Gastrocnemius medialis (tissue), 4 donors: ENCODE measurements around the gene GSK3B. TPM values are rescaled to one million over a fixed set of nuclear protein-coding genes. Genes with fewer than 3 reads are reported as not detected.
"Not testable (repeated sequence)": the region's sequence is repeated elsewhere in the genome, so short reads cannot be mapped to it uniquely, and the experiment has no call there.

Source experiments
- ATAC-seq, 2 donors: fragments of 150-250 bp; one replicate each; pipeline ENCODE4 v1.9.1; 2016
- DNase-seq, 2 donors: peaks; one replicate each; pipeline ENCODE4 v3.0.0-alpha.2; 2019
- H3K27ac ChIP-seq, 4 donors: fragments of 200-600 bp; sonication (generic); 1 replicate in 1 of 4; 2 replicates in 3 of 4; pipeline ENCODE4 v1.5.1; 2016 to 2018; ENCODE audit warnings: mild to moderate bottlenecking in 2 of 4, moderate library complexity in 1 of 4
- H3K27me3 ChIP-seq, 3 donors: fragments of 200-600 bp; sonication (generic) in 2 of 3; 1 replicate in 1 of 3; 2 replicates in 2 of 3; pipeline versions ENCODE4 v1.5.1 to v1.6.0; 2016 to 2019; ENCODE audit warnings: mild to moderate bottlenecking in 1 of 3, moderate library complexity in 1 of 3
- H3K36me3 ChIP-seq, 2 donors: fragments of 200-600 bp; sonication (generic) in 1 of 2; one replicate each; pipeline ENCODE4 v1.5.1; 2017 to 2018
- H3K4me1 ChIP-seq, 2 donors: fragments of 200-600 bp; sonication (generic) in 1 of 2; one replicate each; pipeline ENCODE4 v1.5.1; 2016 to 2017; ENCODE audit warnings: mild to moderate bottlenecking in 2 of 2
- H3K4me3 ChIP-seq, 4 donors: fragments of 200-600 bp; sonication (generic) in 3 of 4; 1 replicate in 1 of 4; 2 replicates in 3 of 4; pipeline ENCODE4 v1.5.1; 2016 to 2019; ENCODE audit warnings: mild to moderate bottlenecking in 2 of 4
- H3K9me3 ChIP-seq, 3 donors: fragments of 200-600 bp; sonication (generic) in 2 of 3; 1 replicate in 1 of 3; 2 replicates in 2 of 3; pipeline ENCODE4 v1.5.1; 2016 to 2019
- POLR2A ChIP-seq, 2 donors: fragments of 450-650 bp; IDR thresholded peaks; one replicate each; pipeline ENCODE4 v1.6.1; 2017; ENCODE audit warnings: antibody characterized with exemption in 2 of 2, mild to moderate bottlenecking in 2 of 2, moderate library complexity in 2 of 2
- in situ Hi-C, 4 donors: fragments of 200-750 bp; cut with MboI; loops; one replicate each; pipeline versions ENCODE4 v1.15.0 to v1.8.0; 2017; ENCODE audit warnings: low sequenced_read_pairs in 4 of 4
- intact Hi-C: fragments of 100-400 bp; cut with DNase I; formaldehyde crosslinking; loops from one replicate; pipeline ENCODE4 v1.15.1; 2023; ENCODE audit warnings: low total_unique reads
- total RNA-seq, 4 donors: library from RNA; depleted of rRNA; stranded (reverse); fragments of >200 nt; gene quantifications; one replicate each; pipeline versions ENCODE4 v1.1.0 to v1.2.3, GENCODE V29; 2016
- TF ChIP-seq, protein P1 (sequence below), 5 experiments: fragments of 450-650 bp in 3 of 5; fragments of 200-600 bp in 2 of 5; sonication (generic) in 2 of 5; IDR thresholded peaks in 4 of 5; conservative IDR thresholded peaks in 1 of 5; 1 replicate in 4 of 5; 2 replicates in 1 of 5; pipeline ENCODE4 v1.5.1; 2016 to 2019; ENCODE audit warnings: antibody characterized with exemption in 5 of 5, mild to moderate bottlenecking in 3 of 5, moderate library complexity in 3 of 5

Gene GSK3B
- total RNA-seq, 4 donors from 2014 or later = 30.7 to 47.4 (median 35.4) TPM

DNA sequence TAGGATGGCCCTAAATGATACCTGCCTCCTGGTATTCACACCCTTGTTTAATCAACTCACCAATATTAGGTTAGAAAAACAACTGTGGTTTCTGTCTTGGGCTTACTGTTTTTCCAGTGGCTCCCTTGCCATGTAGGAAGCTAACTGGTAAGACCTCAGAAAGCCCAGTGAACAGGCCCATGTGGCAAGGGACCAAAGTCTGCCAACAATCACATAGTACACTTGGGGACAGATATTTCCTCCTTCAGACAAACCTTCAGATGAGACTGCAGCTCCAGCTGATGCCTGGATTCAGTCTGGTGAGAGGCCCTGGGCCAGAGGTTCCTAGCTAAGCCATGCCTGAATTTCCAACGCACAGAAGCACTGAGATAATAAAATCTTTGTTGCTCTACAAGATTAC, 96.1 kb downstream of the GSK3B start:
- Histone ChIP-seq H3K4me3 (no peak overlapping the region), H3K9me3 (no peaks in the 10 kb centered on the region), H3K27me3 (no peaks in the 10 kb centered on the region), H3K27ac (no peak overlapping the region), H3K36me3 (peaks cover 0 to 5% of the 10 kb centered on the region in 2 donors), H3K4me1 (no peaks in the 10 kb centered on the region)
- intact Hi-C loops (no loop called here), in situ Hi-C loops (no loop called here)
- TF ChIP-seq POLR2A (IDR thresholded peaks at IDR 0.05) = no peak
- TF ChIP-seq, protein P1, sequence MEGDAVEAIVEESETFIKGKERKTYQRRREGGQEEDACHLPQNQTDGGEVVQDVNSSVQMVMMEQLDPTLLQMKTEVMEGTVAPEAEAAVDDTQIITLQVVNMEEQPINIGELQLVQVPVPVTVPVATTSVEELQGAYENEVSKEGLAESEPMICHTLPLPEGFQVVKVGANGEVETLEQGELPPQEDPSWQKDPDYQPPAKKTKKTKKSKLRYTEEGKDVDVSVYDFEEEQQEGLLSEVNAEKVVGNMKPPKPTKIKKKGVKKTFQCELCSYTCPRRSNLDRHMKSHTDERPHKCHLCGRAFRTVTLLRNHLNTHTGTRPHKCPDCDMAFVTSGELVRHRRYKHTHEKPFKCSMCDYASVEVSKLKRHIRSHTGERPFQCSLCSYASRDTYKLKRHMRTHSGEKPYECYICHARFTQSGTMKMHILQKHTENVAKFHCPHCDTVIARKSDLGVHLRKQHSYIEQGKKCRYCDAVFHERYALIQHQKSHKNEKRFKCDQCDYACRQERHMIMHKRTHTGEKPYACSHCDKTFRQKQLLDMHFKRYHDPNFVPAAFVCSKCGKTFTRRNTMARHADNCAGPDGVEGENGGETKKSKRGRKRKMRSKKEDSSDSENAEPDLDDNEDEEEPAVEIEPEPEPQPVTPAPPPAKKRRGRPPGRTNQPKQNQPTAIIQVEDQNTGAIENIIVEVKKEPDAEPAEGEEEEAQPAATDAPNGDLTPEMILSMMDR (IDR thresholded peaks at IDR 0.05 in 4 of 5, conservative IDR thresholded peaks at IDR 0.05 in 1 of 5) = no peak
- ATAC-seq (no peak), DNase-seq (no peak)

DNA sequence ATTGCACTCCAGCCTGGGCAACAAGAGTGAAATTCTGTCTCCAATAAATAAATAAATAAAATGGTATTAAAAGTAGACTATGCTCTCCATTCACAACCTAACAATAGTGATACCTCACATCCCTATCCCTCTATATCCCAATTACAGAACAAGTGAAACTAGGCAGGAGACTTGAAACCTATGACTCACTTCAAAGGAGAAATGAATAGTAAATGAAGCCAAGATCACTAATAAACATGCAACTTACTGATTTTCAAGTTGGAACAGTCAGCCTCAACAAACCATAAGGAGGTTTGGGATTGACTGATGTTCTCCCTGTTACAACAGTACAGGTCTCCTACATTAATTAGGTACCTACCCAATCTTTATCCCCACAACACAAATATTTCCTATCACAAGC, 103.4 kb downstream of the GSK3B start:
- DNase-seq (no peak), ATAC-seq (no peak)
- in situ Hi-C loops = no loop called here
- no peak for TF ChIP-seq POLR2A (IDR thresholded peaks at IDR 0.05)
- Histone ChIP-seq H3K27me3 (no peaks in the 10 kb centered on the region), H3K36me3 (no peaks in the 10 kb centered on the region), H3K9me3 (no peaks in the 10 kb centered on the region), H3K4me3 (no peak overlapping the region), H3K27ac (no peak overlapping the region), H3K4me1 (peaks cover 15 to 24% of the 10 kb centered on the region in 2 donors)
- intact Hi-C loops = no loop called here

DNA sequence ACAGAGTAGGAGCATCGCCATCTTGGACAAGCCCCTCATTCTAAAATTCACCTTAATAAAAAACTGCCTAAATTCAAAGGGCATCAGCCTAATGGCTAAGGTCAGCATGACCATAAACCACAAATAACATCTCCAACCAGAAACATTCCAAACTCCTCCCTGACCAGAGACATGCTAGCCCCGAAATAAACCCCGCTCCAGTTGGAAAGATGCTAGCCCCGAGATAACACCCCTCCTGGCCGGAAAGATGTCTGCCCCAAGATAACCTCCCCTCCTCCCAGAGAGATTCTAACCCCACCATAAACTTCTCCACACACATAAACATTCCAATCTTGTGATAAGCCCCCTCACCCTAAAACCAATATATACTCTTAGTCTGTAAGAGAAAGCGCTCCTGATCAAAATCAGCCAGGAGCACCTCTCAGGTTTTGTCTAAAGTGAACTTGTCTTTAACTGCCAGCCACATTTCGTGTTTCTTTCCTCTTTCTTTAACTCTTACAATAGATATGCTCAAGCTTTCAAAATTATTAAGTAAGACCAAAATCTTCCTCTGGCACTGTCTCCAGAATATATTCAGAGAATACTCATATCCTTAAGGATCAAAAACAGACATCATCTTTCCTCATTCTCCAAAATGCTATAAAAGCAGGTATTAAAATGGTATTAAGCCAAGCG, 104.1 kb downstream of the GSK3B start:
- H3K9me3 ChIP-seq = peaks cover 0 to under 1% (median 0%) of the 10 kb centered on the region in 3 donors
- DNase-seq (no peak), ATAC-seq (no peak)
- peaks cover 15 to 24% of the 10 kb centered on the region in 2 donors for H3K4me1 ChIP-seq
- no peaks in the 10 kb centered on the region for H3K36me3 ChIP-seq
- H3K27ac ChIP-seq = no peak overlapping the region
- in situ Hi-C loops = no loop called here
- no peak for TF ChIP-seq POLR2A (IDR thresholded peaks at IDR 0.05)
- TF ChIP-seq, protein P1 (IDR thresholded peaks at IDR 0.05 in 4 of 5, conservative IDR thresholded peaks at IDR 0.05 in 1 of 5) = no peak
- intact Hi-C loops = no loop called here
- H3K27me3 ChIP-seq = no peaks in the 10 kb centered on the region
- no peak overlapping the region for H3K4me3 ChIP-seq

GRCh38 chr3:119986812-119987211, 107.4 kb downstream of the GSK3B start:
- H3K9me3 ChIP-seq, H3K4me3 ChIP-seq, in situ Hi-C loops, H3K27ac ChIP-seq, H3K27me3 ChIP-seq, ATAC-seq, intact Hi-C loops, DNase-seq, H3K36me3 ChIP-seq: not testable (repeated sequence)
- peaks cover 12 to 24% of the 10 kb centered on the region in 2 donors for H3K4me1 ChIP-seq

DNA sequence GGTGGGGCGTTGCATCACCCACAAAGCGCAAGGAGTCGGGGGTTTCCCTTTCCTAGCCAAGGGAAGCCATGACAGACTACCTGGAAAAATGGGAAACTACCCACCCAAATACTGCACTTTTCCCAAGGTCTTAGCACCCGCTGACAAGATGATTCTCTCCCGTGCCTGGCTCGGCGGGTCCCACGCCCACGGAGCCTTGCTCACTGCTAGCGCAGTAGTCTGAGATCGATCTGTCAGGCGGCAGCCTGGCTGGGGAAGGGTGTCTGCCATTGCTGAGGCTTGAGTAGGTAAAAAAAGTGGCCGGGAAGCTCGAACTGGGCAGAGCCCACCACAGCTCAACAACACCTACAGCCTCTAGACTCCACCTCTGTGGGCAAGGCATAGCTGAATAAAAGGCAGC, 112.9 kb downstream of the GSK3B start:
- Histone ChIP-seq H3K4me3 (no peak overlapping the region), H3K9me3 (peaks cover 0 to 4% (median 0%) of the 10 kb centered on the region in 3 donors), H3K36me3 (no peaks in the 10 kb centered on the region), H3K27ac (no peak overlapping the region), H3K4me1 (peaks cover 21 to 26% of the 10 kb centered on the region in 2 donors), H3K27me3 (no peaks in the 10 kb centered on the region)
- intact Hi-C loops = no loop called here
- in situ Hi-C loops = no loop called here
- DNase-seq (no peak), ATAC-seq (no peak)
- TF ChIP-seq POLR2A (IDR thresholded peaks at IDR 0.05) = no peak
- TF ChIP-seq, protein P1 (IDR thresholded peaks at IDR 0.05 in 4 of 5, conservative IDR thresholded peaks at IDR 0.05 in 1 of 5) = no peak
